Osteocyte (in vitro differentiated cells): Measurements from ENCODE around the gene TSPAN15. TPM values are rescaled to one million over a fixed set of nuclear protein-coding genes. Genes with fewer than 3 reads are reported as not detected.

Source experiments
- DNase-seq: peaks from one replicate; pipeline ENCODE4 v3.0.0; 2021; ENCODE audit warnings: mixed read lengths; ENCODE audit not compliant: unreplicated experiment; ENCODE audit errors: extremely low spot score
- H3K27ac Mint-ChIP-seq: one replicate; pipeline ENCODE4 v1.8.0; 2021; ENCODE audit warnings: mild to moderate bottlenecking, mixed read lengths; ENCODE audit not compliant: unreplicated experiment
- H3K27me3 Mint-ChIP-seq: one replicate; pipeline ENCODE4 v1.8.0; 2021; ENCODE audit warnings: mixed read lengths; ENCODE audit not compliant: unreplicated experiment
- H3K36me3 Mint-ChIP-seq: one replicate; pipeline ENCODE4 v1.8.0; 2021; ENCODE audit warnings: mixed read lengths; ENCODE audit not compliant: unreplicated experiment
- H3K4me1 Mint-ChIP-seq: one replicate; pipeline ENCODE4 v1.8.0; 2021; ENCODE audit warnings: mixed read lengths; ENCODE audit not compliant: unreplicated experiment
- H3K4me3 Mint-ChIP-seq: one replicate; pipeline ENCODE4 v1.8.0; 2021; ENCODE audit warnings: mild to moderate bottlenecking, moderate library complexity, mixed read lengths; ENCODE audit not compliant: unreplicated experiment
- H3K9me3 Mint-ChIP-seq: one replicate; pipeline ENCODE4 v1.8.0; 2021; ENCODE audit warnings: mixed read lengths; ENCODE audit not compliant: unreplicated experiment
- long read RNA-seq: library from polyadenylated mRNA; unstranded; transcript quantifications from one replicate; pipeline ENCODE4 v2.0.0, GENCODE V29; 2021
- total RNA-seq: library from RNA; stranded (reverse); gene quantifications from 2 replicates; pipeline ENCODE4 v1.2.1, GENCODE V29; 2021
- TF ChIP-seq, protein P1 (sequence below): fragments of 200-600 bp; sonication (generic); IDR thresholded peaks from 2 replicates; pipeline ENCODE4 v1.5.0; 2021; ENCODE audit warnings: antibody characterized with exemption, mild to moderate bottlenecking, moderate library complexity

The TSPAN15 gene
- total RNA-seq: 0.94 TPM in 1 of 2 replicates, not detected in the other
- long read RNA-seq: 0 reads

GRCh38 chr10:69451209-69451783 is at the start of gene TSPAN15:
TSS of gene TSPAN15 (plus strand) at chr10:69451465. CDS start at chr10:69451595, 130 bp downstream.
- Mint-ChIP-seq H3K4me1 (peaks cover 12% of the 10 kb centered on the region), H3K9me3 (no peaks in the 10 kb centered on the region), H3K4me3 (peak within 1 kb of the TSS; percentile 81), H3K27me3 (peaks cover 9% of the 10 kb centered on the region), H3K36me3 (no peaks in the 10 kb centered on the region), H3K27ac (no peak within 1 kb of the TSS)
- TF ChIP-seq, protein P1, sequence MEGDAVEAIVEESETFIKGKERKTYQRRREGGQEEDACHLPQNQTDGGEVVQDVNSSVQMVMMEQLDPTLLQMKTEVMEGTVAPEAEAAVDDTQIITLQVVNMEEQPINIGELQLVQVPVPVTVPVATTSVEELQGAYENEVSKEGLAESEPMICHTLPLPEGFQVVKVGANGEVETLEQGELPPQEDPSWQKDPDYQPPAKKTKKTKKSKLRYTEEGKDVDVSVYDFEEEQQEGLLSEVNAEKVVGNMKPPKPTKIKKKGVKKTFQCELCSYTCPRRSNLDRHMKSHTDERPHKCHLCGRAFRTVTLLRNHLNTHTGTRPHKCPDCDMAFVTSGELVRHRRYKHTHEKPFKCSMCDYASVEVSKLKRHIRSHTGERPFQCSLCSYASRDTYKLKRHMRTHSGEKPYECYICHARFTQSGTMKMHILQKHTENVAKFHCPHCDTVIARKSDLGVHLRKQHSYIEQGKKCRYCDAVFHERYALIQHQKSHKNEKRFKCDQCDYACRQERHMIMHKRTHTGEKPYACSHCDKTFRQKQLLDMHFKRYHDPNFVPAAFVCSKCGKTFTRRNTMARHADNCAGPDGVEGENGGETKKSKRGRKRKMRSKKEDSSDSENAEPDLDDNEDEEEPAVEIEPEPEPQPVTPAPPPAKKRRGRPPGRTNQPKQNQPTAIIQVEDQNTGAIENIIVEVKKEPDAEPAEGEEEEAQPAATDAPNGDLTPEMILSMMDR: no peak
- DNase-seq: peak; percentile 89

GRCh38 chr10:69402386-69402785 is 48.9 kb upstream of the TSPAN15 start:
- H3K36me3 Mint-ChIP-seq: peaks cover 35% of the 10 kb centered on the region
- no peaks in the 10 kb centered on the region for H3K27me3 Mint-ChIP-seq
- H3K27ac Mint-ChIP-seq: no peak overlapping the region
- H3K4me3 Mint-ChIP-seq: no peak overlapping the region
- DNase-seq: no peak
- TF ChIP-seq, protein P1: no peak
- peaks cover 13% of the 10 kb centered on the region for H3K4me1 Mint-ChIP-seq
- no peaks in the 10 kb centered on the region for H3K9me3 Mint-ChIP-seq

- TF ChIP-seq, protein P1: no peak
- no peak overlapping the region for H3K4me3 Mint-ChIP-seq
- no peaks in the 10 kb centered on the region for H3K9me3 Mint-ChIP-seq
- H3K36me3 Mint-ChIP-seq: peaks cover 35% of the 10 kb centered on the region
- no peak overlapping the region for H3K27ac Mint-ChIP-seq
- DNase-seq: no peak
- peaks cover 18% of the 10 kb centered on the region for H3K4me1 Mint-ChIP-seq
- H3K27me3 Mint-ChIP-seq: no peaks in the 10 kb centered on the region
These were observed 48.2 kb upstream of the TSPAN15 start for GRCh38 chr10:69403066-69403465.

- Mint-ChIP-seq H3K9me3 (no peaks in the 10 kb centered on the region), H3K27ac (no peak overlapping the region), H3K4me1 (peaks cover 23% of the 10 kb centered on the region), H3K36me3 (peaks cover 32% of the 10 kb centered on the region), H3K27me3 (no peaks in the 10 kb centered on the region), H3K4me3 (no peak overlapping the region)
- TF ChIP-seq, protein P1: no peak
- no peak for DNase-seq
These were observed 47.7 kb upstream of the TSPAN15 start for GRCh38 chr10:69403519-69403918.

DNA sequence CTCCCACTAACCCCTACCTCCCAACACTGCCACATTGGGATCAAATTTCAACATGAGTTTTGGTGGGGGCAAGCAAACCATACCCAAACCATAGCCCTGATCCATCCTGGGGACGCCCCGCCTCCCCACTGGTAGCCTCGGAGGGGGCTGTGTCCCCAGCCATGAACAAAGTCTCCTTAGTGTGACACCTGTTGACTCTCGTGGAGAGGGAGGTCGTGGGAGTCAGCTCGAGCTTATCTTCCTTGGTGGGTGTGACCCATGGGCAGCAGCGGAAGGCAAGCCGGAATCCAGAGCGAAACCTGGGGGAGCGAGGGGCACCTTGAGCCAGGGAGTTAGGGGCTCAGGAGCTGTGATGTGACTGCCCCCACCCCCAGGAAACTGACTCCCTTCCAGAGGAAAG is 46.5 kb upstream of the TSPAN15 start:
- no peaks in the 10 kb centered on the region for H3K9me3 Mint-ChIP-seq
- TF ChIP-seq, protein P1: no peak
- no peak overlapping the region for H3K27ac Mint-ChIP-seq
- no peak overlapping the region for H3K4me3 Mint-ChIP-seq
- peaks cover 24% of the 10 kb centered on the region for H3K4me1 Mint-ChIP-seq
- no peaks in the 10 kb centered on the region for H3K27me3 Mint-ChIP-seq
- peaks cover 25% of the 10 kb centered on the region for H3K36me3 Mint-ChIP-seq
- DNase-seq: no peak
